HG03571 (cell line): Measurements from ENCODE around the gene FUBP3.

Source experiments
- ATAC-seq: cut with Tn5 transposase; IDR thresholded peaks from one replicate; pipeline ENCODE4 v1.9.1; 2021; ENCODE audit not compliant: unreplicated experiment

The FUBP3 gene

DNA sequence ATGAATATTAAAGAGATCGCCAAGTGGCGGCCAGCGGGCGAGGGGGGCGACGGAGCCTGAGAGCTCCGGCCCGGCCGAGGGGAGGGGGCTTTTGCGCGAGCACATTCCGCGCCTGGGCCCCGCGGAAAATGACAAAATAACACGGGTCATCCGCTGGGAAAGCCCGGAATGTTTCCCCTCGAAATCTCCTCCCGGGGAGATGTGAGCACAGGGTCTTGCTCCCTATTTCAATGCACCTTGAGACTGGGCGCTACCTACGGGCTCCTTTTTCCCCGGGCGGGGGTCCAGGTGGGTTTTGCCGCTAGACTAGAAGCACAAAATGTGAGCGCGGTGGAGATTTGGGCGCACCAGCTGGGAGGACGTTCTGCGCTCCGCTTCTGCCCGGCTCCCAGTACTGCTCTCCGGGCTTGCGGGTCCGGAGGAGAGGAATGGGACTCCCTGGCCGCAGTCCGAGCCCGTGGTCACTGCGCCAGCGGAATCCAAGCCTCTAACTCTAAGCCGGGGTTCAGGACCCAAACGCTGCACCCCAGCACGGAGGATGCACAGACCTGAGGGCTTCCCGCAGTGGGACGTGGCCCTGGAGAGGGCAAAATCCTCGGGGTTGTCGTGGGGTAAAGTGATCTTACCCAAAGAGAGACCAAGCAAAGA is 82.2 kb downstream of the FUBP3 start:
- ATAC-seq: no peak

DNA sequence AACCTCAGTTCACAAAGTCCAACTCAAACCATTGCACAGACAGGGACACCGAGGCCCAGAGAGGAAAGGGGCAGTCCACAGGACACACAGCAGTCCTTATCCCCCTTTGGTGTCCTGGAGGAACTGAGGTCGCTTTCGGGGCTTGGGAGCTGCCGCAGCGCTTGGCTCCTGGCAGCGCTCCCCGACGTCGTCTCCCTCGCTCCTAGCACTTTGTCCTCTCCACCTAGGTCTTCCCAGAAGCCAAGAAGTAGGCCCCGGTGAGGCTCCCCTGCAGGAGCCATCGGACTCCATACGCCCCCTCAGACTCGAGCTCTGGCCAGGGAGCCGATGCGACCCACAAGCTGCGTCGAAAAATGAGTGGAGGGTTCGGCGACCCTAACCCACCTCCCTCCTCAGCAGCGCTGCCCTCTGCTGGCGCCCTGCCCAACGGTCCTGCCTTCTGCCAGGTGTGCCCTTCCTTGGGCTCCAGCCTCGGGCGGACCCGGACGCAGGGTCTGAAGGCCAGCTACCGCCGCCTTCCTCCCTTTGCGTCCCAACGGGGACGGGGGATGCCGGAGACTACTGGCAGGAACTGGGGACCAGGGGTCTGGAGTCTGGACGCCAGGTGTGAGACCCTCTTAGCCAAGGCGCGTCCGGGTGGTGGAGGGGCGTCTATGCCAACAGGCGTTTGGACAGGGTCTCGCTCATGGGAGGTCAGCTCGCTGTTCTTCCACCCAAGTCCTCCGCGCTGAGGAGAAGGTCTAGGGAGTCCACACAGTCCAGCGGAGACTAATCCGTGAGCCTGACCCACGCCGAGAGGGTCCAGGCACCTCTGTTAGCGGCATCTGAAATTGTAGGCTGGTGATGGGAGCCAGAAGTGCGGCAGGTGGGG is 83.0 kb downstream of the FUBP3 start:
- no peak for ATAC-seq

DNA sequence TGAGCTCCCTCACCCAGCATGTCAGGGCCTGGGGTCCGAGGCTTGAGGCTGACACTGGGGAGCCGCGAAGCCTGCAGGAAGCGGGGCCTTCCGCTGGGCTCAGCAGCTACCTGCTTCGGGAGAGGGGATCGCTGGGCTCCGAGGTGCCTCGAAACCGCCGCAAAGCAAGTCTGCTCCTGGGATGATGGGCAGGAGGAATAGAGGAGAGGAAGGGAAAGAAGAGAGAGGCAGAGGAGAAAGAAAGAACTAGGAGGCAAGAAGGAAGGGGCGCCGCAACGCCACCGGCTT is 83.5 kb downstream of the FUBP3 start:
- ATAC-seq: no peak

DNA sequence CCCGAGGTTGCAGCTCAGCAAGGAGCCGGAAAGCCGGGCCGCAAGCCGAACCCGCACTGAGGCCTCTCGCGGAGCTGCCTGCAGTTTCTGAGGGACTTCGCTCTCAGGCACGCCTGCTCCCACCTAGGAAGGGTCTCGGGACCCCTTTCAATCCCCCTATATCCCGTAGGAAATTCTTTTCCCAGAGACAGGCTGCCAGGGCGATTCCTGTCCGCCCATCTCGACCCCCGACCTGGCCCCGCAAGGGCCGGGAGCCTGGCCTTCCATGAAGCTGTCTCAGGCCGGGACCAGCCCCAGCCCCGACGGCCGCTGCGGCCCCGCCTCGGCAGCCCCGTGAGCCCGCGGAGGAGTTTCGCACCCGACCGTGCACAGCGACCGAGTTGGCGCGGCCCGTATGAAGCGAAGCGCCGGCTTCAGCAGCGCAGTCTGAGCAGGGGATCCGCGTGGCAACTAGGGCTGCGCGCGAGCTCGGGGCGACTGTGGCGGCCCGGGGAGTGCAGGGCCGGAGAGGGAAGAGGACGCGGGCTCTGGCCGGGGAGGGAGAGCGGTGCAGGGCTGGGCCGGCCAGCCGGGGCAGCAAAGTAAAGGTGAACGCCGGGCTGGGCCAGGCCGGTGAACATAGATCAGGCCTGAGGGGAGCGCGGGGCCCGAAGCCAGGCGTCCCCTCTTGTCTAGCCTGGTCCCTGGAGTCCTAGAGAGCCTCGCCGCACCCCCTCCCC is 84.0 kb downstream of the FUBP3 start:
- ATAC-seq: no peak

DNA sequence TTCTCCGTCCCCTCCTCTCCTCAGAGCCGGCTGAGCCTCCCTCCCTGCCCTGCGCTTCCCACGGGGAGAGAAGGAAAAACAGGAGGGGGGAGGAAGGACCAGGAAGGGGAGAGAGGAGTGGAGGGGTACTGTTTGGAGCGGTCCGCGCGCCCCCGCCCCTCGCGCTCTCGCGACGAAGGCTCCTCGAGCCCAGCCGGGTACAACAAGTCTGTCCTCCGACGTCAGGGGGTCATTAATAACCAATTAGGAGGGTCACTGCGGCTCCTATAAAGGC is 84.5 kb downstream of the FUBP3 start:
- no peak for ATAC-seq

- no peak for ATAC-seq
These were observed 85.1 kb downstream of the FUBP3 start, which contains the start of gene PRDM12 for GRCh38 chr9:130664251-130665028. Gene PRDM12, plus strand, starts transcription at chr9:130664594. Its CDS starts 60 bp downstream, at chr9:130664654.

- ATAC-seq: no peak
These were observed 85.7 kb downstream of the FUBP3 start for GRCh38 chr9:130665029-130665430.

DNA sequence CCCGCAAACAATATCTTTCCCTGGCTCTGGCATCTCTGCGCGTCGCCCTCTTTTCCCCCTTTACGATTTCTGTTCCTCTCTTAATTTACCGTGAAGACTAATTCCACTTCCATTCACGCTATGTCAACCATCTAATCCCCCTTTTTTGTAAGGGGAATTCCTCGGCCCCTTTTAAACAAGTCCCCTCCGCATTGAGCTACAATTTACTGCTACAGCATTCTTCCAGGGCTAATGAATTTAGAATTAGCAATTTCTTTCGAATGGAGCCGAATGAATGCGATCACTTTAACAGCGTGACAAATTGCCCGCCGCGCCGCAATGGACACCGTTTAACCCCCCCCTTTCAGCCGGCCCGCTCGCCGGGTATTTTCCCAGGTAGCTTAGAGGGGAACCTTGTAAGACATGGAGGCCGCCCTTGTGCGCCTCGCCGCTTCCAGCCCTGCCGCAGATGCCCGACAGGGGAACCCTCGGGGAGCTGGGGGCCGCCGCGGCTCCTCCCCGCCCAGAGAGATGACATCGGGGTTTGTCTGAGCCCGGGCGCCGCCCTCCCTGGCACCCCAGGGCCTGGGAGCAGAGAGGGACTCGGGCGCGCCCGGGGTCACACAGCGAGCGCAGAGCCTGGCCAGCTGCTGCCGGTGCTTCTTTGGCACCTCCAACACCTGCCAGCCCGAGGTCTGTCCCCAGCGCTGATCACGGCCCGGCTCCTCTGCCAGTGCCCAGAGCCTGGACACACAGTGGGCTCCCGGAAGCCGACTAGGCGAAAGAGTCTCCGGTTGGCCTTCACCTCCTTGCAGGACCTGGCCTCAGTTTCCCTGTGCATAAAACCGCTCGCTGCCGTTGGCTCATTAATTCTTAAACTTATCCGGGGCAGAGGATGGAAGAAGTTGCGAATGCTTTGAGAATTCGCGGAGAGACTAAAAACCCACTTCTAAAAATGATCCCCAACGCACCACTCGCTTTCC is 86.3 kb downstream of the FUBP3 start:
- ATAC-seq: no peak

GRCh38 chr9:130666393-130667119 is 87.2 kb downstream of the FUBP3 start:
- no peak for ATAC-seq

DNA sequence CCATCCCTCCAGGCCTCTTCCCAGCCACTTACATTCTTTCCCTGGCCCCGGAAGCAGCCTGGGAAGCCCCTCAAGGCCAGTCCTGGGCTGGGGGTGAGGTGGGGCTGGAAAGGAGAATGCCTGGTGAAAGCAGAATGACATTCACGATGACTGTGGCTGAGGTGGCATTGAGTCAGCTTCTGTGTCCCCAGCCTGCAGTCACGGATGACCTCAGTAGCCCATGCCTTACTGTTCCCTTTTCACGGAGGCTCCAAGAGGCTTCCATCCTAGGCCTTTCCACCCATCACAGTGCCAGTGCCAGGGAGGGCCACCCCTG is 87.7 kb downstream of the FUBP3 start:
- ATAC-seq: no peak

DNA sequence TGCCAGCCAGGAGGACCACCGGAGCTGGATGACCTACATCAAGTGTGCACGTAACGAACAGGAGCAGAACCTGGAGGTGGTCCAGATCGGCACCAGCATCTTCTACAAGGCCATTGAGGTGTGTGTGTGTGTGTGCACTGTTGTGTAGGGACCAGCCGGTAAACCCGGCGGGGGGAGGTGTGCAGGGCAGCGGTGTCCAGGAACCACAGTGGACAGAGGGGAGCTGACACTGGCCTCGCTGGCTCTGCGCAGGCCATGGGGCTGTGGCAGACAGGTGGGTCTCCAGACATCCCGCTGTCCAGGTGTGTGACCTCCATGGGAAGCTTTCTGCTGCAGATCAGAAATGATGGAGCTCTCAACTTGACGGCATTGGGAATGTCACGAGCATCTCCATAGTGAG is 88.8 kb downstream of the FUBP3 start:
- no peak for ATAC-seq

DNA sequence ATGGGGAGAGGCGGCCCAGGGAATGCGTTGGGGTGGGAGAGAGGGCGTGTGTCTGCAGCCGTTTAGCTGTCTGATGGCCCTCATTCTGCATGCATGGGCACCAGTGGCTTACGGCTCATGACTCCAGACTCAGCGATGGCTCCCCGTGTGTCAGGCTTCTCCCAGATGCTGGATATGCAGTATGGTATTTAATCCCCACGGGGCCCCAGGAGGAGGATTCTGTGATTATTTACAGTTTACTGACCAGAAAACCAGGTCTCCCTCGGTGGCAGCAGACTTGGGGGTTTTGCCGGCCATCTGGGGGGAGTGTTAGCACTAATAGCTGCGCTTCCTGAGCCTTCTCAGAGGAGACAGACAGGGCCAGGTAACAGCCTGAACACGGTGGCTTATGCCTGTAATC is 89.3 kb downstream of the FUBP3 start:
- ATAC-seq: no peak

- ATAC-seq: no peak
These were observed 90.6 kb downstream of the FUBP3 start for GRCh38 chr9:130669965-130670364.

DNA sequence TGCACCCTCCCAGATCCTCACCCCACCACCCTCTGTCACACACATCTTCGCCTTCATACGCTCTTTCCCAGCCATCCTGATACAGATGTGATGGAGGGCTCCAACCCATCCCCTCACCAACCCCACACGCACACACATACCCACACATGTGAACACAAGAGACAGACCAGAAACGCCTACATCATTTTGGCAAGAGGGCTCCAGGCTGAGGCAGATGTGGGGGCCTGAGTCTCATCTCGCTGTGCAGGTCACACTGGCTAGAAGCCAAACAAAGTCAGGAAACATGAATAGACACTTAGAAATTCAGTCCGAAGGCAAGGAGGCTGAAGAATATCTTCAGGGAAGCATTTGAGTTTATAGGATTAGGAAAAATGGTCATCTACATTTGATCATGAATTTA is 91.3 kb downstream of the FUBP3 start:
- ATAC-seq: no peak

- ATAC-seq: no peak
These were observed 93.1 kb downstream of the FUBP3 start for GRCh38 chr9:130672466-130672865.

GRCh38 chr9:130672933-130673615 is 93.7 kb downstream of the FUBP3 start:
- ATAC-seq: no peak

DNA sequence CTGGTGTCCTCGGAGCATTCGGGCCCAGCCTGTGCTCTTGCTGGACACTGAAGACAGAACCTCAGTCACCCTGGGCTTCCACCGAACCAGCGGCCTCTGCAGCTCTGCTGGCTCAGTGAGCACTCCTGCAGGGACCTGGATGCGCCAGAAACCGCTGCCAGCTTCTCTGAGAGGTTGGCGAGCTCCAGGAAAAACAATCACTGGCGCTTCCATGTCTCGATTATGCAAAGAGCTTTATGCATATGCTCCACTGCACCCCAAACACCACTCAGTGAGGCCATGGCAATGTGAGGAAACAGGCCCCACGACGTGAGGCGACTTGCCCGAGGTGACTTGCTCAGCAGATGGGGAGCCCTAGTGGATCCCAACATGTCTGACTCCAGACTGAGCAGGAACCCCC is 96.0 kb downstream of the FUBP3 start:
- no peak for ATAC-seq

GRCh38 chr9:130677252-130677651 is 97.9 kb downstream of the FUBP3 start:
- no peak for ATAC-seq
